ENCODE results near the gene ARF5.

- no peak for TF ChIP-seq CTCF (IDR thresholded peaks at IDR 0.05)
- no peak for TF ChIP-seq POLR2A (IDR thresholded peaks at IDR 0.05)
- TF ChIP-seq POLR2AphosphoS5 (IDR thresholded peaks at IDR 0.05; ENCODE audit: insufficient read depth in 1 of 2, low read depth in 1 of 2): no peak
Observed at GRCh38 chr7:127556404-127556803, 31.8 kb upstream of the ARF5 start.

All from vagina (tissue), 2 donors.